DOHH2 (cell line): ENCODE data around the gene TIAM2.

Source experiments
- H3F3A ChIP-seq: fragments of 200-600 bp; sonication (generic), shearing (Covaris generic); 2 replicates; pipeline ENCODE4 v1.6.0; 2016; ENCODE audit warnings: antibody characterized with exemption, mild to moderate bottlenecking; ENCODE audit not compliant: control insufficient read depth, insufficient read depth
- H3K27ac ChIP-seq: fragments of 200-600 bp; sonication (generic); 2 replicates; pipeline ENCODE4 v1.5.1; 2014; ENCODE audit warnings: low read depth, mild to moderate bottlenecking, low read length, moderate library complexity
- H3K27me3 ChIP-seq: fragments of 200-600 bp; sonication (generic); 2 replicates; pipeline ENCODE4 v1.6.1; 2014; ENCODE audit warnings: mild to moderate bottlenecking, low read length, mixed read lengths; ENCODE audit not compliant: control insufficient read depth
- H3K36me3 ChIP-seq: fragments of 200-600 bp; sonication (generic); 2 replicates; pipeline ENCODE4 v1.6.1; 2014; ENCODE audit warnings: mild to moderate bottlenecking, low read length, moderate library complexity, mixed read lengths; ENCODE audit not compliant: control insufficient read depth
- H3K4me1 ChIP-seq: fragments of 200-600 bp; sonication (generic); 2 replicates; pipeline ENCODE4 v1.6.1; 2014; ENCODE audit warnings: mild to moderate bottlenecking, low read length, mixed read lengths; ENCODE audit not compliant: control insufficient read depth
- H3K4me2 ChIP-seq: fragments of 200-600 bp; sonication (generic); 2 replicates; pipeline ENCODE4 v1.6.0; 2014; ENCODE audit warnings: mild to moderate bottlenecking, low read length, moderate library complexity
- H3K4me3 ChIP-seq: fragments of 200-600 bp; sonication (generic); 2 replicates; pipeline ENCODE4 v1.5.1; 2014; ENCODE audit warnings: mild to moderate bottlenecking, low read length, mixed read lengths
- H3K79me2 ChIP-seq: fragments of 200-600 bp; sonication (generic); 2 replicates; pipeline ENCODE4 v1.6.1; 2014; ENCODE audit warnings: mild to moderate bottlenecking, low read length, mixed read lengths; ENCODE audit not compliant: control insufficient read depth
- H3K9me2 ChIP-seq: fragments of 200-600 bp; sonication (generic); replicated peaks from 2 replicates; pipeline ENCODE4 v1.6.1; 2014; ENCODE audit warnings: mild to moderate bottlenecking, low read length, mixed read lengths; ENCODE audit not compliant: control insufficient read depth
- H3K9me3 ChIP-seq: fragments of 200-600 bp; sonication (generic); 2 replicates; pipeline ENCODE4 v1.6.1; 2014; ENCODE audit warnings: antibody characterized with exemption, low read length, mixed read lengths; ENCODE audit not compliant: control insufficient read depth, insufficient read depth
- H4K20me1 ChIP-seq: fragments of 200-600 bp; sonication (generic); 2 replicates; pipeline ENCODE4 v1.6.0; 2014; ENCODE audit warnings: low read depth, mild to moderate bottlenecking, antibody characterized with exemption, low read length, moderate library complexity; ENCODE audit not compliant: control insufficient read depth, insufficient read depth
- EZH2phosphoT487 ChIP-seq: fragments of 200-600 bp; sonication (generic); IDR thresholded peaks from 2 replicates; pipeline ENCODE4 v1.6.1; 2017; ENCODE audit warnings: borderline replicate concordance, mild to moderate bottlenecking, antibody characterized with exemption, low read length, moderate library complexity, mixed read lengths
- TF ChIP-seq, protein P1 (sequence below): fragments of 200-600 bp; sonication (generic); IDR thresholded peaks from one replicate; pipeline ENCODE4 v1.5.1; 2014; ENCODE audit warnings: antibody characterized with exemption, mild to moderate bottlenecking, low read depth, low read length; ENCODE audit not compliant: poor library complexity, severe bottlenecking

TIAM2 gene

DNA sequence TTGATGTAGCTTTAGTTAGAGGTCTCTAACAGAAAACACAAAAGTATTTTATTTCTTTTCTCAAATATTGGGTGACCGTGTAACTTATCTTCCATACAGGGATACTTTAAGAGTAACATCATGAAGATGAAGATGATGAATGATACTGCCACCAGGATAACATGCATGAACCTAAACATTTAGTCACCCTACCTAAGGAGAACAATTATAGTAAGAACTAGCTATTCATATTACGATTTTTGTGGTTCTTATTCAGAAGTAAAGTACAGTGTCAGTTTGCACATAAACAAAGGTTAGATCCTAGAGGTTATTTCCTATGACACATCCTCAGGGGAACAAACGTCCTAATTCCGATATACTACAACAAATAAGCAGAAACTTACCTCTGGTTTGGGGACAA is 289.7 kb downstream of the TIAM2 start:
- H3K4me2 ChIP-seq = no peak overlapping the region
- no peaks in the 10 kb centered on the region for H4K20me1 ChIP-seq
- no peak overlapping the region for H3K4me3 ChIP-seq
- TF ChIP-seq, protein P1, sequence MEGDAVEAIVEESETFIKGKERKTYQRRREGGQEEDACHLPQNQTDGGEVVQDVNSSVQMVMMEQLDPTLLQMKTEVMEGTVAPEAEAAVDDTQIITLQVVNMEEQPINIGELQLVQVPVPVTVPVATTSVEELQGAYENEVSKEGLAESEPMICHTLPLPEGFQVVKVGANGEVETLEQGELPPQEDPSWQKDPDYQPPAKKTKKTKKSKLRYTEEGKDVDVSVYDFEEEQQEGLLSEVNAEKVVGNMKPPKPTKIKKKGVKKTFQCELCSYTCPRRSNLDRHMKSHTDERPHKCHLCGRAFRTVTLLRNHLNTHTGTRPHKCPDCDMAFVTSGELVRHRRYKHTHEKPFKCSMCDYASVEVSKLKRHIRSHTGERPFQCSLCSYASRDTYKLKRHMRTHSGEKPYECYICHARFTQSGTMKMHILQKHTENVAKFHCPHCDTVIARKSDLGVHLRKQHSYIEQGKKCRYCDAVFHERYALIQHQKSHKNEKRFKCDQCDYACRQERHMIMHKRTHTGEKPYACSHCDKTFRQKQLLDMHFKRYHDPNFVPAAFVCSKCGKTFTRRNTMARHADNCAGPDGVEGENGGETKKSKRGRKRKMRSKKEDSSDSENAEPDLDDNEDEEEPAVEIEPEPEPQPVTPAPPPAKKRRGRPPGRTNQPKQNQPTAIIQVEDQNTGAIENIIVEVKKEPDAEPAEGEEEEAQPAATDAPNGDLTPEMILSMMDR = no peak
- TF ChIP-seq EZH2phosphoT487 = no peak
- H3K27ac ChIP-seq = no peak overlapping the region
- peaks cover 6% of the 10 kb centered on the region for H3K79me2 ChIP-seq
- no peaks in the 10 kb centered on the region for H3K27me3 ChIP-seq
- no peaks in the 10 kb centered on the region for H3K4me1 ChIP-seq
- no peaks in the 10 kb centered on the region for H3K9me3 ChIP-seq
- peaks cover 75% of the 10 kb centered on the region for H3K36me3 ChIP-seq
- no peaks in the 10 kb centered on the region for H3K9me2 ChIP-seq
- no peaks in the 10 kb centered on the region for H3F3A ChIP-seq

DNA sequence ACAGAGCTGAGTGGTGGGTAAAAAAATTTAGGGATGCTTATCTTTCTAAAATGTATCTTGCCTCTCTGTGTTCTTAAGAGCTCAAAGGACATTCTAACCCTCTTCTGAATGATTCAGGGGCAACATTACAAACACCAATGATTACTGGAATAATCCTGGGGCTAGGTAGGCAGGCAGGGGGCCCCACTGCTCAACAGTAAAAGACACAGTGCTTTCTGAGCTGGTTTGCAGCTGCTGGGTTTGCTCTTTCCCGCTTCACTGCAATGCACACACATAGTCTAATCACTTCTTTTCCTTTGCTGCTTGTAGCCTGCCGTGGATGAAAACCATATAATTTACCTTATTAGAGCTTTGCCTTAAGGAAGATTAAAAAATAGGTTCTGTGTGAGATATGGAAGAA is 292.6 kb downstream of the TIAM2 start:
- no peaks in the 10 kb centered on the region for H3K9me3 ChIP-seq
- no peaks in the 10 kb centered on the region for H3K9me2 ChIP-seq
- H3K27me3 ChIP-seq = no peaks in the 10 kb centered on the region
- H3K79me2 ChIP-seq = peaks cover 6% of the 10 kb centered on the region
- H3K4me1 ChIP-seq = no peaks in the 10 kb centered on the region
- H3K36me3 ChIP-seq = peaks cover 80% of the 10 kb centered on the region
- H3K4me3 ChIP-seq = no peak overlapping the region
- TF ChIP-seq, protein P1 = no peak
- no peak for TF ChIP-seq EZH2phosphoT487
- no peak overlapping the region for H3K4me2 ChIP-seq
- H3K27ac ChIP-seq = no peak overlapping the region
- no peaks in the 10 kb centered on the region for H4K20me1 ChIP-seq
- H3F3A ChIP-seq = no peaks in the 10 kb centered on the region

GRCh38 chr6:155290491-155290890 is 295.4 kb downstream of the TIAM2 start:
- H3K4me2 ChIP-seq = no peak overlapping the region
- no peak overlapping the region for H3K27ac ChIP-seq
- H3F3A ChIP-seq = no peaks in the 10 kb centered on the region
- no peak for TF ChIP-seq EZH2phosphoT487
- TF ChIP-seq, protein P1 = no peak
- no peaks in the 10 kb centered on the region for H3K9me2 ChIP-seq
- H3K36me3 ChIP-seq = peaks cover 78% of the 10 kb centered on the region
- no peaks in the 10 kb centered on the region for H4K20me1 ChIP-seq
- H3K9me3 ChIP-seq = no peaks in the 10 kb centered on the region
- no peaks in the 10 kb centered on the region for H3K4me1 ChIP-seq
- H3K79me2 ChIP-seq = peaks cover 6% of the 10 kb centered on the region
- no peak overlapping the region for H3K4me3 ChIP-seq
- H3K27me3 ChIP-seq = no peaks in the 10 kb centered on the region

- H3K4me1 ChIP-seq = no peaks in the 10 kb centered on the region
- peaks cover 6% of the 10 kb centered on the region for H3K79me2 ChIP-seq
- no peaks in the 10 kb centered on the region for H3F3A ChIP-seq
- H3K36me3 ChIP-seq = peaks cover 82% of the 10 kb centered on the region
- no peaks in the 10 kb centered on the region for H3K27me3 ChIP-seq
- H3K4me3 ChIP-seq = no peak overlapping the region
- H3K4me2 ChIP-seq = no peak overlapping the region
- H3K9me2 ChIP-seq = no peaks in the 10 kb centered on the region
- no peak overlapping the region for H3K27ac ChIP-seq
- TF ChIP-seq, protein P1 = no peak
- no peak for TF ChIP-seq EZH2phosphoT487
- no peaks in the 10 kb centered on the region for H3K9me3 ChIP-seq
- no peaks in the 10 kb centered on the region for H4K20me1 ChIP-seq
These were observed 296.2 kb downstream of the TIAM2 start for GRCh38 chr6:155291291-155291690.
